HepG2 (cell line): ENCODE data around the gene PCNX1. TPM values are rescaled to one million over a fixed set of nuclear protein-coding genes. Genes with fewer than 3 reads are reported as not detected.

ENCODE experiments used
- ATAC-seq: fragments of 200-7000 bp; cut with Tn5 transposase; 3 replicates; pipeline ENCODE4 v1.9.1; 2020; ENCODE audit warnings: mild to moderate bottlenecking, moderate library complexity
- BruUV-seq: library from RNA; stranded (reverse); fragments of 400-500 nt; replicated peaks from 2 replicates; lab custom pipeline; 2021; lab: Mats Ljungman, UMichigan
- CTCF ChIA-PET: fragments of 300-600 bp; formaldehyde crosslinking; extraction: SDS; loops from one replicate; lab custom pipeline; 2021; ENCODE audit warnings: low total read pairs, inconsistent platforms, low intra/inter-chr PET ratio; lab: Yijun Ruan, JAX
- POLR2A ChIA-PET: fragments of 350-600 bp; sonication (Branson Sonifier 250); formaldehyde crosslinking; loops from one replicate; lab custom pipeline; 2020; ENCODE audit warnings: antibody characterized with exemption, inconsistent platforms; lab: Yijun Ruan, JAX
- DNase-seq: peaks from one replicate; pipeline ENCODE4 v3.0.0-alpha.2; 2015; ENCODE audit warnings: low spot score
- FAIRE-seq: peaks from 3 replicates; lab custom pipeline; 2011; peaks lifted over from hg19 to GRCh38; lab: Jason Lieb, UNC
- H2AFZ ChIP-seq: one replicate; pipeline ENCODE4 v1.6.1; 2011; ENCODE audit warnings: low read length, inconsistent platforms
- H3K27ac ChIP-seq: fragments of 300-600 bp; 3 replicates; pipeline ENCODE4 v1.8.0; 2011; ENCODE audit warnings: mixed run types, mild to moderate bottlenecking, mixed read lengths, low read length, inconsistent platforms; ENCODE audit not compliant: insufficient read depth; ENCODE audit errors: extremely low read length
- H3K27me3 ChIP-seq, 2 experiments: fragments of 200-600 bp in 1 of 2; 2 replicates in 1 of 2; 3 replicates in 1 of 2; pipeline versions ENCODE4 v1.6.0 to v1.8.0; 2011; ENCODE audit warnings: low read length in 2 of 2, mild to moderate bottlenecking in 2 of 2, moderate library complexity in 2 of 2, inconsistent platforms in 1 of 2; ENCODE audit not compliant: insufficient read depth in 2 of 2, control insufficient read depth in 1 of 2
- H3K36me3 ChIP-seq, 2 experiments: fragments of 200-600 bp in 1 of 2; replicated peaks in 1 of 2; 2 replicates in 1 of 2; 3 replicates in 1 of 2; pipeline versions ENCODE4 v1.5.1 to v1.8.0; 2011; ENCODE audit warnings: low read length in 2 of 2, inconsistent platforms in 1 of 2; ENCODE audit not compliant: insufficient read depth in 2 of 2, control insufficient read depth in 1 of 2
- H3K4me1 ChIP-seq: 2 replicates; pipeline ENCODE4 v1.5.1; 2012; ENCODE audit warnings: low read length, inconsistent platforms; ENCODE audit not compliant: insufficient read depth
- H3K4me2 ChIP-seq: 2 replicates; pipeline ENCODE4 v1.6.0; 2011; ENCODE audit warnings: low read depth, low read length, inconsistent platforms
- H3K4me3 ChIP-seq, 3 experiments: fragments of 200-600 bp in 1 of 3; sonication (generic), shearing (Covaris generic) in 1 of 3; replicated peaks in 1 of 3; 2 replicates each; pipeline ENCODE4 v1.5.1; 2011 to 2016; ENCODE audit warnings: low read length in 3 of 3, inconsistent platforms in 2 of 3, low read depth in 2 of 3, mild to moderate bottlenecking in 2 of 3, control low read depth in 1 of 3, mixed read lengths in 1 of 3; ENCODE audit not compliant: insufficient read depth in 1 of 3
- H3K79me2 ChIP-seq: one replicate; pipeline ENCODE4 v1.6.1; 2011; ENCODE audit warnings: low read length, inconsistent platforms; ENCODE audit not compliant: insufficient read depth
- H3K9ac ChIP-seq: 2 replicates; pipeline ENCODE4 v1.6.0; 2011; ENCODE audit warnings: mild to moderate bottlenecking, low read depth, low read length, inconsistent platforms; ENCODE audit not compliant: insufficient read depth
- H3K9me3 ChIP-seq: 2 replicates; pipeline ENCODE4 v1.5.1; 2012; ENCODE audit warnings: mild to moderate bottlenecking, low read length
- H4K20me1 ChIP-seq: 2 replicates; pipeline ENCODE4 v1.6.0; 2011; ENCODE audit warnings: inconsistent platforms, mild to moderate bottlenecking, low read length, moderate library complexity; ENCODE audit not compliant: insufficient read depth
- ARID4A ChIP-seq: sonication (generic); formaldehyde crosslinking; IDR thresholded peaks from 2 replicates; pipeline ENCODE4 v1.5.0; 2020; ENCODE audit warnings: mild to moderate bottlenecking, missing genetic modification reagents, borderline replicate concordance
- DR1 ChIP-seq: sonication (generic); formaldehyde crosslinking; IDR thresholded peaks from 2 replicates; pipeline ENCODE4 v1.8.0; 2021; ENCODE audit warnings: mild to moderate bottlenecking, missing genetic modification reagents, inconsistent platforms
- FOXC1 ChIP-seq: sonication (generic); formaldehyde crosslinking; IDR thresholded peaks from 2 replicates; pipeline ENCODE4 v1.8.0; 2022; ENCODE audit warnings: mild to moderate bottlenecking, missing genetic modification reagents, borderline replicate concordance
- KLF9 ChIP-seq: IDR thresholded peaks from 2 replicates; pipeline ENCODE4 v1.6.1; 2016; ENCODE audit warnings: low read depth
- RARA ChIP-seq: IDR thresholded peaks from 2 replicates; pipeline ENCODE4 v1.6.1; 2016; ENCODE audit warnings: missing genetic modification reagents, missing compliant biosample characterization
- ZBTB34 ChIP-seq: sonication (generic); formaldehyde crosslinking; IDR thresholded peaks from 2 replicates; pipeline ENCODE4 v1.8.0; 2022; ENCODE audit warnings: mild to moderate bottlenecking, missing genetic modification reagents
- ZBTB38 ChIP-seq: sonication (generic); formaldehyde crosslinking; IDR thresholded peaks from 2 replicates; pipeline ENCODE4 v1.5.1; 2020; ENCODE audit warnings: mild to moderate bottlenecking, missing genetic modification reagents
- ZNF460 ChIP-seq: sonication (generic); formaldehyde crosslinking; IDR thresholded peaks from 2 replicates; pipeline ENCODE4 v1.5.1; 2020; ENCODE audit warnings: missing genetic modification reagents, mild to moderate bottlenecking, borderline replicate concordance
- ZNF552 ChIP-seq: sonication (generic); formaldehyde crosslinking; IDR thresholded peaks from 2 replicates; pipeline ENCODE4 v1.9.0; 2022; ENCODE audit warnings: missing genetic modification reagents, mild to moderate bottlenecking, borderline replicate concordance
- ZNF572 ChIP-seq: sonication (generic); formaldehyde crosslinking; IDR thresholded peaks from 2 replicates; pipeline ENCODE4 v1.5.1; 2020; ENCODE audit warnings: mild to moderate bottlenecking, missing genetic modification reagents
- ZSCAN31 ChIP-seq: sonication (generic); formaldehyde crosslinking; IDR thresholded peaks from 2 replicates; pipeline ENCODE4 v1.5.0; 2020; ENCODE audit warnings: low read depth, mild to moderate bottlenecking, missing genetic modification reagents
- WGBS: methylation state at CpG from one replicate; pipeline ENCODE4 v1.1.6; 2017; ENCODE audit warnings: low lambda C conversion rate; 5-methylcytosine and 5-hydroxymethylcytosine counted together
- in situ Hi-C: cut with HindIII; loops from 2 replicates; pipeline ENCODE4 v1.10.0; 2017; ENCODE audit warnings: low pct_unique_long_range_greater_than_20kb; ENCODE audit not compliant: extremely low pct_ligation_motif_present
- intact Hi-C: fragments of 100-400 bp; cut with micrococcal nuclease; formaldehyde crosslinking; loops from one replicate; pipeline ENCODE4 v1.10.0; 2022; ENCODE audit not compliant: unreplicated experiment
- polyA plus RNA-seq, 8 experiments: library from polyadenylated mRNA; depleted of rRNA in 3 of 8; stranded (reverse) in 7 of 8; unstranded in 1 of 8; fragments of >200 nt; fragmentation: Illumina TruSeq in 4 of 8; extraction: Trizol in 4 of 8; gene quantifications; 2 replicates each; pipeline versions ENCODE4 v1.2.1 to v1.2.3, GENCODE V29; 2011 to 2016; ENCODE audit warnings: low read depth in 4 of 8, missing spikeins in 1 of 8, mixed read lengths in 1 of 8; ENCODE audit not compliant: insufficient read depth in 1 of 8
- total RNA-seq, 5 experiments: library from RNA; depleted of rRNA; stranded (reverse); fragments of >200 nt; fragmentation: Illumina TruSeq; extraction: Trizol; gene quantifications; 2 replicates each; pipeline ENCODE4 v1.2.3, GENCODE V29; 2016; ENCODE audit warnings: low read depth in 1 of 5
- TF ChIP-seq, protein P1 (sequence below): sonication (generic); formaldehyde crosslinking; IDR thresholded peaks from 2 replicates; pipeline ENCODE4 v1.5.0; 2020; ENCODE audit warnings: missing genetic modification reagents

PCNX1 gene
- total and polyA plus RNA-seq, 2 of the 13 experiments (the other 11 are each of a cell fraction or from before 2014, with no cell fraction given): 24.9 to 30.3 TPM

- in situ Hi-C loops (no loop called here), intact Hi-C loops (no loop called here)
- Histone ChIP-seq H2AFZ (no peak overlapping the region), H3K36me3 (peaks cover 1 to 11% of the 10 kb centered on the region in 2 experiments; a peak in 4 of 5 replicates), H3K4me2 (no peak overlapping the region), H3K27me3 (no peaks in the 10 kb centered on the region), H3K9ac (no peak overlapping the region), H3K9me3 (no peaks in the 10 kb centered on the region), H3K4me3 (no peak overlapping the region), H3K79me2 (no peaks in the 10 kb centered on the region), H3K4me1 (peaks cover 53% of the 10 kb centered on the region), H3K27ac (no peak overlapping the region), H4K20me1 (no peaks in the 10 kb centered on the region)
- ChIA-PET POLR2A (no interaction called here), CTCF (no interaction called here)
- TF ChIP-seq KLF9: no peak
- TF ChIP-seq ZSCAN31 (CRISPR knock-in tag): no peak
- TF ChIP-seq, protein P1, sequence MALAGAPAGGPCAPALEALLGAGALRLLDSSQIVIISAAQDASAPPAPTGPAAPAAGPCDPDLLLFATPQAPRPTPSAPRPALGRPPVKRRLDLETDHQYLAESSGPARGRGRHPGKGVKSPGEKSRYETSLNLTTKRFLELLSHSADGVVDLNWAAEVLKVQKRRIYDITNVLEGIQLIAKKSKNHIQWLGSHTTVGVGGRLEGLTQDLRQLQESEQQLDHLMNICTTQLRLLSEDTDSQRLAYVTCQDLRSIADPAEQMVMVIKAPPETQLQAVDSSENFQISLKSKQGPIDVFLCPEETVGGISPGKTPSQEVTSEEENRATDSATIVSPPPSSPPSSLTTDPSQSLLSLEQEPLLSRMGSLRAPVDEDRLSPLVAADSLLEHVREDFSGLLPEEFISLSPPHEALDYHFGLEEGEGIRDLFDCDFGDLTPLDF: no peak
- no peak for TF ChIP-seq ZNF460 (CRISPR knock-in tag)
- no peak for TF ChIP-seq ZBTB38 (CRISPR knock-in tag)
- no peak for TF ChIP-seq DR1 (CRISPR knock-in tag)
- WGBS: 92% methylated on average over 1 of the region's 1 CpG
- DNase-seq (no peak), ATAC-seq (no peak), FAIRE-seq (no peak)
- BruUV-seq: no TSS peak
Observed at GRCh38 chr14:71114565-71114964, 207.3 kb downstream of the PCNX1 start.

GRCh38 chr14:71115306-71115705, 208.0 kb downstream of the PCNX1 start:
- Histone ChIP-seq H3K9ac (no peak overlapping the region), H3K4me1 (peaks cover 56% of the 10 kb centered on the region), H3K9me3 (no peaks in the 10 kb centered on the region), H4K20me1 (no peaks in the 10 kb centered on the region), H3K4me3 (no peak overlapping the region), H3K27ac (no peak overlapping the region), H3K79me2 (no peaks in the 10 kb centered on the region), H2AFZ (no peak overlapping the region), H3K36me3 (peaks cover 0 to 3% of the 10 kb centered on the region in 2 experiments; a peak in 2 of 5 replicates), H3K27me3 (no peaks in the 10 kb centered on the region), H3K4me2 (no peak overlapping the region)
- FAIRE-seq (no peak), ATAC-seq (no peak), DNase-seq (no peak)
- ChIA-PET CTCF (no interaction called here), POLR2A (no interaction called here)
- WGBS: 94% methylated on average over 2 of the region's 2 CpGs
- intact Hi-C loops: no loop called here
- BruUV-seq: no TSS peak
- in situ Hi-C loops: no loop called here
- no peak for TF ChIP-seq ZNF572 (CRISPR knock-in tag)
- TF ChIP-seq ZBTB34: no peak
- TF ChIP-seq FOXC1 (CRISPR knock-in tag): no peak
- TF ChIP-seq ARID4A (CRISPR knock-in tag): no peak
- no peak for TF ChIP-seq RARA (CRISPR knock-in tag)
- TF ChIP-seq ZNF552 (CRISPR knock-in tag): no peak
